A673 (cell line): ENCODE data around the gene NUP107. TPM values are rescaled to one million over a fixed set of nuclear protein-coding genes. Genes with fewer than 3 reads are reported as not detected.

Source experiments
- BruUV-seq: library from RNA; stranded (reverse); fragments of 400-500 nt; replicated peaks from 2 replicates; lab custom pipeline; 2021; lab: Mats Ljungman, UMichigan
- CTCF ChIA-PET: fragments of 300-600 bp; sonication (Branson Sonifier 250); formaldehyde crosslinking; loops from one replicate; lab custom pipeline; 2022; ENCODE audit warnings: antibody characterized with exemption; lab: Charles Lee
- POLR2A ChIA-PET: fragments of 300-600 bp; sonication (Branson Sonifier 250); formaldehyde crosslinking; loops from one replicate; lab custom pipeline; 2022; ENCODE audit warnings: antibody characterized with exemption; ENCODE audit not compliant: low non-redundant PET; lab: Charles Lee
- DNase-seq: peaks from one replicate; pipeline ENCODE4 v3.0.0-alpha.2; 2015; ENCODE audit warnings: low spot score
- H3K27ac ChIP-seq: fragments of 200-600 bp; sonication (generic); 2 replicates; pipeline ENCODE4 v1.5.1; 2016; ENCODE audit warnings: mixed run types, low read depth, mild to moderate bottlenecking, mixed read lengths, antibody characterized with exemption, low read length; ENCODE audit not compliant: poor library complexity, severe bottlenecking
- H3K27me3 ChIP-seq: fragments of 200-600 bp; sonication (generic); replicated peaks from 2 replicates; pipeline ENCODE4 v1.6.1; 2017; ENCODE audit warnings: mixed run types, low read depth, mild to moderate bottlenecking, mixed read lengths, antibody characterized with exemption, low read length; ENCODE audit not compliant: insufficient read depth, poor library complexity
- H3K36me3 ChIP-seq: fragments of 200-600 bp; sonication (generic); 2 replicates; pipeline ENCODE4 v1.6.1; 2016; ENCODE audit warnings: mixed run types, mild to moderate bottlenecking, mixed read lengths, antibody characterized with exemption, low read length; ENCODE audit not compliant: insufficient read depth, poor library complexity, severe bottlenecking
- H3K4me1 ChIP-seq: fragments of 200-600 bp; sonication (generic); 2 replicates; pipeline ENCODE4 v1.6.1; 2017; ENCODE audit warnings: mixed run types, mild to moderate bottlenecking, mixed read lengths, antibody characterized with exemption, low read length; ENCODE audit not compliant: insufficient read depth, poor library complexity, severe bottlenecking
- H3K4me3 ChIP-seq: fragments of 200-600 bp; sonication (generic); 2 replicates; pipeline ENCODE4 v1.5.1; 2016; ENCODE audit warnings: low read depth, mixed run types, mild to moderate bottlenecking, mixed read lengths, low read length; ENCODE audit not compliant: poor library complexity, severe bottlenecking
- H3K9me3 ChIP-seq: fragments of 200-600 bp; sonication (generic); 2 replicates; pipeline ENCODE4 v1.6.1; 2016; ENCODE audit warnings: mixed run types, low read depth, mild to moderate bottlenecking, mixed read lengths, antibody characterized with exemption, low read length; ENCODE audit not compliant: poor library complexity, severe bottlenecking
- EZH2 ChIP-seq: fragments of 200-600 bp; sonication (generic); IDR thresholded peaks from 2 replicates; pipeline ENCODE4 v1.6.1; 2017; ENCODE audit warnings: borderline replicate concordance, low read depth, mild to moderate bottlenecking, mixed read lengths, antibody characterized with exemption, low read length; ENCODE audit not compliant: poor library complexity, severe bottlenecking
- intact Hi-C: fragments of 100-400 bp; cut with micrococcal nuclease; formaldehyde crosslinking; loops from one replicate; pipeline ENCODE4 v1.10.0; 2022; ENCODE audit not compliant: unreplicated experiment
- total RNA-seq: library from RNA; stranded (reverse); gene quantifications from 2 replicates; pipeline ENCODE4 v1.2.3, GENCODE V29; 2021
- TF ChIP-seq, protein P1 (sequence below): fragments of 300-800, 200-600 bp; sonication (generic); conservative IDR thresholded peaks from 2 replicates; pipeline ENCODE4 v1.5.1; 2017; ENCODE audit warnings: low read depth, mild to moderate bottlenecking, antibody characterized with exemption, low read length, moderate library complexity, mixed read lengths

NUP107 gene
- total RNA-seq, 1 experiment from 2014 or later = 127 TPM

DNA sequence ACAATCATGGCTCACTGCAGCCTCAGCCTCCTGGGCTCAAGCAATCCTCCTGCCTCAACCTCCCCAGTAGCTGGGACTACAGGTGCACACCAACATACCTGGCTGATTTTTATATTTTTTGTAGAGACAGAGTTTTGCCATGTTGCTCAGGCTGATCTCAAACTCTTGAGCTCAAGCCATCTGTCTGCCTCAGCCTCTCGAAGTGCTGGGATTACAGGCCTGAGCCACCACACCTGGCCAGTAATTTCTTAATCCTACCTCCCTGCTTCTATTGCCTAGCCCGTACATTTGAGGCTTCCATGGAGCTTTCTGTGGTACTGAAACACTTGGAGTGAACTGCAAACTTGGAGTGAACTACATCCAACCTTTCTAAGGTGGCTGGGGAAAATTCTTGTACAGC is 79.9 kb downstream of the NUP107 start:
- no TSS peak for BruUV-seq
- DNase-seq = no peak
- H3K4me1 ChIP-seq = no peaks in the 10 kb centered on the region
- H3K9me3 ChIP-seq = no peaks in the 10 kb centered on the region
- ChIA-PET CTCF (interaction anchor here (0.7 kb wide), 1 partner anchor 361 kb away, joined by 8 read pairs; no protein-coding TSS in a partner anchor), POLR2A (interaction anchor here (0.6 kb wide), 1 partner anchor 112 kb away, joined by 4 read pairs; no protein-coding TSS in a partner anchor)
- peaks cover under 1% of the 10 kb centered on the region for H3K36me3 ChIP-seq
- H3K27ac ChIP-seq = no peak overlapping the region
- no peak overlapping the region for H3K4me3 ChIP-seq
- no peak for TF ChIP-seq EZH2
- TF ChIP-seq, protein P1, sequence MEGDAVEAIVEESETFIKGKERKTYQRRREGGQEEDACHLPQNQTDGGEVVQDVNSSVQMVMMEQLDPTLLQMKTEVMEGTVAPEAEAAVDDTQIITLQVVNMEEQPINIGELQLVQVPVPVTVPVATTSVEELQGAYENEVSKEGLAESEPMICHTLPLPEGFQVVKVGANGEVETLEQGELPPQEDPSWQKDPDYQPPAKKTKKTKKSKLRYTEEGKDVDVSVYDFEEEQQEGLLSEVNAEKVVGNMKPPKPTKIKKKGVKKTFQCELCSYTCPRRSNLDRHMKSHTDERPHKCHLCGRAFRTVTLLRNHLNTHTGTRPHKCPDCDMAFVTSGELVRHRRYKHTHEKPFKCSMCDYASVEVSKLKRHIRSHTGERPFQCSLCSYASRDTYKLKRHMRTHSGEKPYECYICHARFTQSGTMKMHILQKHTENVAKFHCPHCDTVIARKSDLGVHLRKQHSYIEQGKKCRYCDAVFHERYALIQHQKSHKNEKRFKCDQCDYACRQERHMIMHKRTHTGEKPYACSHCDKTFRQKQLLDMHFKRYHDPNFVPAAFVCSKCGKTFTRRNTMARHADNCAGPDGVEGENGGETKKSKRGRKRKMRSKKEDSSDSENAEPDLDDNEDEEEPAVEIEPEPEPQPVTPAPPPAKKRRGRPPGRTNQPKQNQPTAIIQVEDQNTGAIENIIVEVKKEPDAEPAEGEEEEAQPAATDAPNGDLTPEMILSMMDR = no peak
- intact Hi-C loops = no loop called here
- no peaks in the 10 kb centered on the region for H3K27me3 ChIP-seq

DNA sequence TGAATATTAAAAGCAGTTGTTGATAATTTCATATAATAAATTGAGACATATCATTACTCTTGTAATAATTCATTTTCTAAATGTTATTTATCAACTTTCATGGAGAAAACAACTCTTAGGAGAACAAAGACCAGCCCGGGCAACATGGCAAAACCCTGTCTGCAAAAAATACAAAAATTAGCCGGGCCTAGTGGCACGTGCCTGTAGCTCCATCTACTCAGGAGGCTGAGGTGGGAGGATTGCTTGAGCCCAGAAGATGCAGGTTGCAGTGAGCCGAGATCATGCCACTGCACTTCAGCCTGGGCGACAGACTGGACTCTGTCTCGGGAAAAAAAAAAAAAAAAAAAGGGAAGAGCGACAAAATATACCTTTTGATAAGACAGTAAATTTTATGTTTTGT is 80.4 kb downstream of the NUP107 start:
- no peaks in the 10 kb centered on the region for H3K9me3 ChIP-seq
- no peaks in the 10 kb centered on the region for H3K36me3 ChIP-seq
- POLR2A ChIA-PET = no interaction called here
- no peak overlapping the region for H3K27ac ChIP-seq
- H3K27me3 ChIP-seq = no peaks in the 10 kb centered on the region
- CTCF ChIA-PET = interaction anchor here (0.7 kb wide), 1 partner anchor 361 kb away, joined by 8 read pairs; no protein-coding TSS in a partner anchor
- intact Hi-C loops = no loop called here
- no peaks in the 10 kb centered on the region for H3K4me1 ChIP-seq
- H3K4me3 ChIP-seq = no peak overlapping the region
- no TSS peak for BruUV-seq
- TF ChIP-seq, protein P1 = no peak
- DNase-seq = no peak

DNA sequence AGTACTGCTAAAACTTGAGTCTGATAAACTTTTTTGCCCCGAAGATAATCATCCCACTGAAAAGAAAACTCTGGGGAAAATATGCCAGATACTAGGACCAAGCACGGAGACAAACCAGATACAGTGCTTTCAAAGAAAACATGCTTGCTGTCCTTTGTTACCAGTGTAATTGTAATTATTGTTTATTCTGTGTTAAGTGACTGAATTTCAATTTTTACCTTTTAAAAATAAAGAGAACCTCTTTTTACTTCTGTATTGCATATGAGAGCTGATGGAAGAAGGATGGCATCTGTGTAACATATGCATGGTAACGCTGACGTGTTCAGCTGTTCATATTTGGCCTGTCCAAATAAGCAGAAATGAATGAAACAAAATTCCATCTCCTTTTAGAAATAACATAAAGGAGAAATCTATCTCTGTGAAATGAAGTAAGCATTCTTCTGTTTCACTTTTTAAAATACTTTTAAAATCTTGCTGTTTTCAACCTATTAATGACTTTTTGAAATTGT is 81.7 kb downstream of the NUP107 start:
- Histone ChIP-seq H3K9me3 (no peaks in the 10 kb centered on the region), H3K27me3 (no peaks in the 10 kb centered on the region), H3K4me1 (no peaks in the 10 kb centered on the region), H3K4me3 (no peak overlapping the region), H3K27ac (no peak overlapping the region), H3K36me3 (no peaks in the 10 kb centered on the region)
- DNase-seq = no peak
- ChIA-PET CTCF (no interaction called here), POLR2A (no interaction called here)
- TF ChIP-seq, protein P1 = no peak
- TF ChIP-seq EZH2 = no peak
- intact Hi-C loops = no loop called here
- BruUV-seq = no TSS peak
